Activated naive CD4-positive, alpha-beta T cell treated with anti-CD3 and anti-CD28 coated beads, Interleukin-2, amount 50 U/mL, for 24 hours (primary cell): ENCODE results near the gene MAP9.

ENCODE experiments used
- H3K27ac Mint-ChIP-seq: one replicate; pipeline ENCODE4 v1.8.0; 2021; ENCODE audit warnings: mild to moderate bottlenecking, mixed read lengths
- H3K27me3 Mint-ChIP-seq: one replicate; pipeline ENCODE4 v1.8.0; 2021; ENCODE audit warnings: mixed read lengths
- H3K36me3 Mint-ChIP-seq: one replicate; pipeline ENCODE4 v1.8.0; 2021; ENCODE audit warnings: mixed read lengths
- H3K4me1 Mint-ChIP-seq: one replicate; pipeline ENCODE4 v1.8.0; 2021; ENCODE audit warnings: mixed read lengths
- H3K4me3 Mint-ChIP-seq: one replicate; pipeline ENCODE4 v1.8.0; 2021; ENCODE audit warnings: mild to moderate bottlenecking, mixed read lengths
- H3K9me3 Mint-ChIP-seq: one replicate; pipeline ENCODE4 v1.8.0; 2021; ENCODE audit warnings: mixed read lengths

MAP9 gene

GRCh38 chr4:155307731-155308277, 69.0 kb downstream of the MAP9 start:
- Mint-ChIP-seq H3K4me3 (no peak overlapping the region), H3K36me3 (no peaks in the 10 kb centered on the region), H3K27me3 (no peaks in the 10 kb centered on the region), H3K4me1 (no peaks in the 10 kb centered on the region), H3K9me3 (no peaks in the 10 kb centered on the region), H3K27ac (no peak overlapping the region)

GRCh38 chr4:155305619-155306018, 71.1 kb downstream of the MAP9 start:
- Mint-ChIP-seq H3K27ac (no peak overlapping the region), H3K27me3 (peaks cover 2% of the 10 kb centered on the region), H3K36me3 (no peaks in the 10 kb centered on the region), H3K9me3 (no peaks in the 10 kb centered on the region), H3K4me1 (no peaks in the 10 kb centered on the region), H3K4me3 (no peak overlapping the region)

- Mint-ChIP-seq H3K36me3 (no peaks in the 10 kb centered on the region), H3K27me3 (peaks cover 2% of the 10 kb centered on the region), H3K4me3 (no peak overlapping the region), H3K9me3 (peaks cover 2% of the 10 kb centered on the region), H3K4me1 (no peaks in the 10 kb centered on the region), H3K27ac (no peak overlapping the region)
These were observed 72.4 kb downstream of the MAP9 start for GRCh38 chr4:155304375-155304774.

GRCh38 chr4:155299103-155299502, 77.7 kb downstream of the MAP9 start:
- no peak overlapping the region for H3K4me3 Mint-ChIP-seq
- no peaks in the 10 kb centered on the region for H3K4me1 Mint-ChIP-seq
- peaks cover 3% of the 10 kb centered on the region for H3K27me3 Mint-ChIP-seq
- no peak overlapping the region for H3K27ac Mint-ChIP-seq
- no peaks in the 10 kb centered on the region for H3K36me3 Mint-ChIP-seq
- peaks cover 12% of the 10 kb centered on the region for H3K9me3 Mint-ChIP-seq
